ENCODE results near the gene ZSCAN29. TPM values are rescaled to one million over a fixed set of nuclear protein-coding genes. Genes with fewer than 3 reads are reported as not detected.

ZSCAN29 gene
- total and polyA plus RNA-seq, 10 of the 15 experiments (the other 5 are each of a cell fraction or from before 2014, with no cell fraction given), result 1.7 to 26.0 (median 14.6) TPM

DNA sequence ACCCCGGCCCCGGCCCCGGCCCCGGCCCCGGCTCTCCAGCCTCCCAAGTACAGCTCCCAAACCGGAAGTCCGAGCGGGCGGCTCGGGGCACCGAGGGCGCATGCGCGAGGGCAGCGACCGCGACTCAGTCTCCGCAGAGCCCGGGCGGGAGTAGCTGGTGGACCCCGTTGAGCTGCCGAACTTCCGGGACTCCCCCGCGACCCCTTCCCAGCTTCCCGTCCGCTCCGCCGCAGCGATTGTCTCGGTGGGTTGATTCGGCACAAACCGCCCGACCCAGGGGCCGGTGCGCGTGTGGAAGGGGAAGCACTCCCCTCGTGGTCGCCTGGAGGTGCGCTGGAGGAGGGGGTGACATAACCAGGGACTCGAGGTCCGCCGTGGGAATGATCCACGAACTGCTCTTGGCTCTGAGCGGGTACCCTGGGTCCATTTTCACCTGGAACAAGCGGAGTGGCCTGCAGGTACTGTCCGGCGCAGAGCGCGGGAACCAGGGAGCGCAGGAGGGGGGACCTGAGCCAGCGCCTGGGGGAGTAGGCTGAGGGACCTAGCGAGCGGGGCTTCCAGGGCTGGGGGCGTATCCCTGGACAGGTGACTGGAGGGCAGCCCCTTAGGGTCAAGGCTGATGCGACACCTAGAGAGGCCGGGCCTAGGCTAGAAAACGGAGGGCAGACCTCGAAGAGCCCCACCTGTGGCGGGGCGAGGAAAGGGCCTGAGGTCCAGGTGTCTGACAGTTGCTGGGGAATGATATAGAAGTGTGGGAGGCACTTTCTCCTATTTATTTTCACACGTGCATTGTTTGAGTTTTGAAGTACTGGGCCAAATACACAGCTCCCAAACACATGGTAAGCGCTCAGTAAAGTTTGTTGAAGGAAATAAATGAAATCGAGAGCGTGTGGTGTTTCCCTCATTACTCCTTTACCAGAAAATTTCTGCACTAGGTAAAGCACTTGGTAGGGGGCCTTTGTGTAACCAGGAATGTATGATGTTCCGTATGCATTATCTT is at the start of gene ZSCAN29, which contains the start of gene TUBGCP4 (continued):
- TF ChIP-seq, protein P1, sequence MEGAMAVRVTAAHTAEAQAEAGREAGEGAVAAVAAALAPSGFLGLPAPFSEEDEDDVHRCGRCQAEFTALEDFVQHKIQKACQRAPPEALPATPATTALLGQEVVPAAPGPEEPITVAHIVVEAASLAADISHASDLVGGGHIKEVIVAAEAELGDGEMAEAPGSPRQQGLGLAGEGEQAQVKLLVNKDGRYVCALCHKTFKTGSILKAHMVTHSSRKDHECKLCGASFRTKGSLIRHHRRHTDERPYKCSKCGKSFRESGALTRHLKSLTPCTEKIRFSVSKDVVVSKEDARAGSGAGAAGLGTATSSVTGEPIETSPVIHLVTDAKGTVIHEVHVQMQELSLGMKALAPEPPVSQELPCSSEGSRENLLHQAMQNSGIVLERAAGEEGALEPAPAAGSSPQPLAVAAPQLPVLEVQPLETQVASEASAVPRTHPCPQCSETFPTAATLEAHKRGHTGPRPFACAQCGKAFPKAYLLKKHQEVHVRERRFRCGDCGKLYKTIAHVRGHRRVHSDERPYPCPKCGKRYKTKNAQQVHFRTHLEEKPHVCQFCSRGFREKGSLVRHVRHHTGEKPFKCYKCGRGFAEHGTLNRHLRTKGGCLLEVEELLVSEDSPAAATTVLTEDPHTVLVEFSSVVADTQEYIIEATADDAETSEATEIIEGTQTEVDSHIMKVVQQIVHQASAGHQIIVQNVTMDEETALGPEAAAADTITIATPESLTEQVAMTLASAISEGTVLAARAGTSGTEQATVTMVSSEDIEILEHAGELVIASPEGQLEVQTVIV (IDR thresholded peaks at IDR 0.05; ENCODE audit: borderline replicate concordance, partially characterized antibody), result peak; percentile 48
- TF ChIP-seq RUNX3 (IDR thresholded peaks at IDR 0.05; ENCODE audit: low read length), result 0 out of 2 replicates have a peak, but pooled peaks have one; percentile 17
- TF ChIP-seq NR2F1 (conservative IDR thresholded peaks at IDR 0.05), result peak; percentile 53; the same call in 1 of the 2 replicates

DNA sequence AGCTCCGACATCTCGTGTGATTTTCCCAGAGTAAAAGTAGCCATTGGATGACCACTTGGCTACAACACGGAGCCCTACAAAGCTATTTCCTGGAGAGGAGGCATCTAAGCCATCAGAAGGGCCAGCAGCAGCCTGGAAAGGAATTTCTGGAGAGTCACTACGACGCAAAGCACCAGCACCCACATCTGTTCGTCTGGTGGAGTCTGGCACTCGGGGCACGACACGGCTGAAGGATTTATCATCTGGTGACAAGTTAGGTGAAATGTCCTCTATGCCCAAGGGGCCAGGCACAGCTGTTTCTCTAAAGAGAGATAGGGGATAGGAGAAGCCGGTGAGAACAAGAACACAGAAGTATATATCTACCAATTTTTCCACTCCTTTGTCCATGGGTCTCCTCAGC is 49.6 kb upstream of the ZSCAN29 start:
- H3K9ac ChIP-seq (ENCODE audit: control insufficient read depth, insufficient read depth, low read length), result no peak overlapping the region
- ATAC-seq, result no peak
- DNase-seq (ENCODE audit: low read depth, low spot score), result no peak
- FAIRE-seq, result no peak
- BruUV-seq (replicated peaks), result no TSS peak
- CTCF ChIA-PET, result no interaction called here
- no peak overlapping the region for H3K4me3 ChIP-seq
- H3K27me3 ChIP-seq (replicated peaks in 1 of 2; ENCODE audit: control insufficient read depth in 2 of 2, insufficient read depth in 2 of 2, low read length in 1 of 2), result no peaks in the 10 kb centered on the region
- H3K79me2 ChIP-seq (ENCODE audit: control insufficient read depth, insufficient read depth, low read length), result no peaks in the 10 kb centered on the region
- no peak overlapping the region for H2AFZ ChIP-seq (ENCODE audit: control insufficient read depth, low read depth, low read length)
- intact Hi-C loops (cut with micrococcal nuclease; ENCODE audit: unreplicated experiment), result no loop called here
- no peaks in the 10 kb centered on the region for H4K20me1 ChIP-seq (ENCODE audit: control insufficient read depth, insufficient read depth)
- POLR2A ChIA-PET, result no interaction called here
- 93% methylated on average over 10 of the region's 10 CpGs for WGBS (ENCODE audit: insufficient coverage, insufficient replicate concordance, low lambda C conversion rate, missing lambda C conversion rate)
- no peak overlapping the region for H3K27ac ChIP-seq (ENCODE audit: control insufficient read depth, insufficient read depth)
- H3K4me1 ChIP-seq (ENCODE audit: control insufficient read depth, insufficient read depth, low read length), result no peaks in the 10 kb centered on the region
- SMC1A ChIA-PET (ENCODE audit: uncharacterized antibody, unreplicated experiment), result no interaction called here
- RAD21 ChIA-PET (ENCODE audit: unreplicated experiment), result no interaction called here
- in situ Hi-C loops (cut with MboI), result no loop called here
- no peaks in the 10 kb centered on the region for H3K9me3 ChIP-seq (replicated peaks; ENCODE audit: control insufficient read depth, insufficient read depth, low read length)
- H3K4me2 ChIP-seq (ENCODE audit: control insufficient read depth, insufficient read depth), result no peak overlapping the region
- H3K36me3 ChIP-seq (ENCODE audit: control insufficient read depth in 2 of 2, insufficient read depth in 2 of 2, low read length in 1 of 2), result peaks cover 5 to 21% of the 10 kb centered on the region in 2 experiments
- TF ChIP-seq ZSCAN29 (IDR thresholded peaks at IDR 0.05) (no peak), BRCA1 (IDR thresholded peaks at IDR 0.05; ENCODE audit: low read depth, low read length) (no peak), ZZZ3 (IDR thresholded peaks at IDR 0.05; ENCODE audit: control insufficient read depth, insufficient read length, low read depth) (no peak), CEBPB (IDR thresholded peaks at IDR 0.05; ENCODE audit: borderline replicate concordance in 1 of 2, low read depth in 2 of 2, low read length in 2 of 2) (no peak), ZNF384 (IDR thresholded peaks at IDR 0.05; ENCODE audit: borderline replicate concordance, low read depth, low read length) (no peak), RB1 (IDR thresholded peaks at IDR 0.05; ENCODE audit: borderline replicate concordance) (no peak), HDAC6 (IDR thresholded peaks at IDR 0.05; ENCODE audit: unreplicated experiment) (no peak), ZNF207 (IDR thresholded peaks at IDR 0.05; ENCODE audit: borderline replicate concordance) (no peak), STAT3 (IDR thresholded peaks at IDR 0.05; ENCODE audit: low read depth, low read length) (no peak), YY1 (IDR thresholded peaks at IDR 0.05; ENCODE audit: low read depth, low read length) (no peak)
- TF ChIP-seq, protein P2, sequence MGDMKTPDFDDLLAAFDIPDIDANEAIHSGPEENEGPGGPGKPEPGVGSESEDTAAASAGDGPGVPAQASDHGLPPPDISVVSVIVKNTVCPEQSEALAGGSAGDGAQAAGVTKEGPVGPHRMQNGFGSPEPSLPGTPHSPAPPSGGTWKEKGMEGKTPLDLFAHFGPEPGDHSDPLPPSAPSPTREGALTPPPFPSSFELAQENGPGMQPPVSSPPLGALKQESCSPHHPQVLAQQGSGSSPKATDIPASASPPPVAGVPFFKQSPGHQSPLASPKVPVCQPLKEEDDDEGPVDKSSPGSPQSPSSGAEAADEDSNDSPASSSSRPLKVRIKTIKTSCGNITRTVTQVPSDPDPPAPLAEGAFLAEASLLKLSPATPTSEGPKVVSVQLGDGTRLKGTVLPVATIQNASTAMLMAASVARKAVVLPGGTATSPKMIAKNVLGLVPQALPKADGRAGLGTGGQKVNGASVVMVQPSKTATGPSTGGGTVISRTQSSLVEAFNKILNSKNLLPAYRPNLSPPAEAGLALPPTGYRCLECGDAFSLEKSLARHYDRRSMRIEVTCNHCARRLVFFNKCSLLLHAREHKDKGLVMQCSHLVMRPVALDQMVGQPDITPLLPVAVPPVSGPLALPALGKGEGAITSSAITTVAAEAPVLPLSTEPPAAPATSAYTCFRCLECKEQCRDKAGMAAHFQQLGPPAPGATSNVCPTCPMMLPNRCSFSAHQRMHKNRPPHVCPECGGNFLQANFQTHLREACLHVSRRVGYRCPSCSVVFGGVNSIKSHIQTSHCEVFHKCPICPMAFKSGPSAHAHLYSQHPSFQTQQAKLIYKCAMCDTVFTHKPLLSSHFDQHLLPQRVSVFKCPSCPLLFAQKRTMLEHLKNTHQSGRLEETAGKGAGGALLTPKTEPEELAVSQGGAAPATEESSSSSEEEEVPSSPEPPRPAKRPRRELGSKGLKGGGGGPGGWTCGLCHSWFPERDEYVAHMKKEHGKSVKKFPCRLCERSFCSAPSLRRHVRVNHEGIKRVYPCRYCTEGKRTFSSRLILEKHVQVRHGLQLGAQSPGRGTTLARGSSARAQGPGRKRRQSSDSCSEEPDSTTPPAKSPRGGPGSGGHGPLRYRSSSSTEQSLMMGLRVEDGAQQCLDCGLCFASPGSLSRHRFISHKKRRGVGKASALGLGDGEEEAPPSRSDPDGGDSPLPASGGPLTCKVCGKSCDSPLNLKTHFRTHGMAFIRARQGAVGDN (IDR thresholded peaks at IDR 0.05), result no peak
- TF ChIP-seq, protein P3, sequence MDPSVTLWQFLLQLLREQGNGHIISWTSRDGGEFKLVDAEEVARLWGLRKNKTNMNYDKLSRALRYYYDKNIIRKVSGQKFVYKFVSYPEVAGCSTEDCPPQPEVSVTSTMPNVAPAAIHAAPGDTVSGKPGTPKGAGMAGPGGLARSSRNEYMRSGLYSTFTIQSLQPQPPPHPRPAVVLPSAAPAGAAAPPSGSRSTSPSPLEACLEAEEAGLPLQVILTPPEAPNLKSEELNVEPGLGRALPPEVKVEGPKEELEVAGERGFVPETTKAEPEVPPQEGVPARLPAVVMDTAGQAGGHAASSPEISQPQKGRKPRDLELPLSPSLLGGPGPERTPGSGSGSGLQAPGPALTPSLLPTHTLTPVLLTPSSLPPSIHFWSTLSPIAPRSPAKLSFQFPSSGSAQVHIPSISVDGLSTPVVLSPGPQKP (IDR thresholded peaks at IDR 0.05; ENCODE audit: low read depth, low read length), result no peak
